Uterus (tissue), 2 donors: ENCODE results near the gene KPNA3.

ENCODE experiments used
- CTCF ChIP-seq, 4 experiments: fragments of 200-600 bp in 2 of 4; fragments of 450-650 bp in 2 of 4; sonication (generic) in 2 of 4; IDR thresholded peaks; one replicate each; pipeline ENCODE4 v1.5.1; 2016 to 2019; ENCODE audit warnings: antibody characterized with exemption in 4 of 4, mild to moderate bottlenecking in 2 of 4, moderate library complexity in 1 of 4
- POLR2A ChIP-seq, 2 donors: fragments of 450-650 bp; IDR thresholded peaks; one replicate each; pipeline ENCODE4 v1.6.1; 2016; ENCODE audit warnings: antibody characterized with exemption in 2 of 2, mild to moderate bottlenecking in 1 of 2, moderate library complexity in 1 of 2

DNA sequence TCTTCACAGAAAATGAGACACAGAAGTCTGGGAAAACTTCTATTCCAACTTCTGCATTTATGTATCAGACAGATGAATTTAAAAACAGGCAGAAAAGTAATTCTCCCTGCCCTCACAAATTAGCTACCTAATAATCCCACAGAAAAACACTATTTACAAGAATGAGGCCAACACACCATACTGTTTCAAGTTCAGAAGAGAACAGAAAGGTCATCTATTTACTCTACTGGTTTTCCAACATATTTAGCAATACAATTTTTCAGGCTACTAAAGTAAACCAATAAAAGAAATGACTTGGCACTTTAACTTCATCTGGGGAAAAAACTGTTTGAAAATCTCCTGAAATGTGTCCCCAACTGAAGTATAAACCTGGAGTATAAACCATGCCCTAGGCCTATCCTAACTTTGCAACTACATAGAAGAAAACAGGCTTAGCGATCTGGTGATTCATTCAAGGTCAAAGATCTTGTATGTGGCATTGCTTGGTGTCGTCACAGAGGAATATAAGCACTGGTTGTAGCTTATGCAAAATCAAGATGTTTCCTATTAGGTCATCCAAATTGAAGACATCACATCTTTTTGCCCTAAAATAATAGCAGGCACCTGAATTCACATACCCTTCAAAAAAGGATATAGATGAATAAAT is 81.1 kb downstream of the KPNA3 start:
- no peak for TF ChIP-seq CTCF (IDR thresholded peaks at IDR 0.05)
- TF ChIP-seq POLR2A (IDR thresholded peaks at IDR 0.05), result no peak
